ENCODE data around the gene TTLL11. TPM values are rescaled to one million over a fixed set of nuclear protein-coding genes. Genes with fewer than 3 reads are reported as not detected.

The TTLL11 gene
- total RNA-seq, 4 donors from 2014 or later, result 3.0 to 9.9 (median 7.4) TPM

GRCh38 chr9:122091682-122092592 is 1.2 kb downstream of the TTLL11 start:
- peak overlapping the region; percentile 88 to 97 (median 94) for H3K4me3 ChIP-seq
- H3K9me3 ChIP-seq, result no peaks in the 10 kb centered on the region
- peak overlapping the region in 3 of 4 donors; percentile 73 to 83 (median 74) for H3K27ac ChIP-seq
- no peaks in the 10 kb centered on the region for H3K27me3 ChIP-seq
- TF ChIP-seq POLR2A (IDR thresholded peaks at IDR 0.05) (no peak), CTCF (IDR thresholded peaks at IDR 0.05) (no peak)
- no peaks in the 10 kb centered on the region for H3K36me3 ChIP-seq
- DNase-seq, result no peak
- peaks cover 0 to 33% (median 14%) of the 10 kb centered on the region in 4 donors for H3K4me1 ChIP-seq

- no peak for DNase-seq
- H3K4me3 ChIP-seq, result no peak overlapping the region
- no peaks in the 10 kb centered on the region for H3K27me3 ChIP-seq
- TF ChIP-seq POLR2A (IDR thresholded peaks at IDR 0.05), result no peak
- no peak for TF ChIP-seq CTCF (IDR thresholded peaks at IDR 0.05)
- peaks cover 0 to 33% (median 14%) of the 10 kb centered on the region in 4 donors for H3K4me1 ChIP-seq
- H3K9me3 ChIP-seq, result no peaks in the 10 kb centered on the region
- H3K36me3 ChIP-seq, result no peaks in the 10 kb centered on the region
- H3K27ac ChIP-seq, result no peak overlapping the region
Measured at GRCh38 chr9:122090981-122091380, 2.1 kb downstream of the TTLL11 start.

GRCh38 chr9:122090287-122090883 is 2.7 kb downstream of the TTLL11 start:
- no peaks in the 10 kb centered on the region for H3K27me3 ChIP-seq
- no peak overlapping the region for H3K4me3 ChIP-seq
- no peaks in the 10 kb centered on the region for H3K9me3 ChIP-seq
- H3K27ac ChIP-seq, result no peak overlapping the region
- no peaks in the 10 kb centered on the region for H3K36me3 ChIP-seq
- no peak for TF ChIP-seq CTCF (IDR thresholded peaks at IDR 0.05)
- TF ChIP-seq POLR2A (IDR thresholded peaks at IDR 0.05), result no peak
- DNase-seq, result no peak
- peaks cover 0 to 32% (median 14%) of the 10 kb centered on the region in 4 donors for H3K4me1 ChIP-seq

- TF ChIP-seq CTCF (IDR thresholded peaks at IDR 0.05) (no peak), POLR2A (IDR thresholded peaks at IDR 0.05) (no peak)
- peak overlapping the region in 1 of 4 donors; percentile 50 for H3K27ac ChIP-seq
- H3K4me1 ChIP-seq, result peaks cover 0 to 28% (median 14%) of the 10 kb centered on the region in 4 donors
- H3K4me3 ChIP-seq, result no peak overlapping the region
- no peaks in the 10 kb centered on the region for H3K36me3 ChIP-seq
- no peaks in the 10 kb centered on the region for H3K9me3 ChIP-seq
- no peak for DNase-seq
- H3K27me3 ChIP-seq, result no peaks in the 10 kb centered on the region
Measured at GRCh38 chr9:122088880-122089706, 4.0 kb downstream of the TTLL11 start.

GRCh38 chr9:122087406-122088200 is 5.5 kb downstream of the TTLL11 start:
- no peaks in the 10 kb centered on the region for H3K27me3 ChIP-seq
- no peaks in the 10 kb centered on the region for H3K9me3 ChIP-seq
- no peak for DNase-seq
- H3K4me3 ChIP-seq, result no peak overlapping the region
- peak overlapping the region in 2 of 4 donors; percentile 34 to 50 for H3K27ac ChIP-seq
- TF ChIP-seq POLR2A (IDR thresholded peaks at IDR 0.05) (no peak), CTCF (IDR thresholded peaks at IDR 0.05) (no peak)
- H3K36me3 ChIP-seq, result no peaks in the 10 kb centered on the region
- peaks cover 0 to 22% (median 9%) of the 10 kb centered on the region in 4 donors for H3K4me1 ChIP-seq

Measured in Peyer's patch (tissue), 4 donors.